UCSD-AML1 (cell line): Measurements from ENCODE around the gene TSKS.

Experiments used
- DNase-seq: peaks from one replicate; lab custom pipeline; 2025; ENCODE audit not compliant: unreplicated experiment; lab: John Stamatoyannopoulos, UW

Gene TSKS, protein sequence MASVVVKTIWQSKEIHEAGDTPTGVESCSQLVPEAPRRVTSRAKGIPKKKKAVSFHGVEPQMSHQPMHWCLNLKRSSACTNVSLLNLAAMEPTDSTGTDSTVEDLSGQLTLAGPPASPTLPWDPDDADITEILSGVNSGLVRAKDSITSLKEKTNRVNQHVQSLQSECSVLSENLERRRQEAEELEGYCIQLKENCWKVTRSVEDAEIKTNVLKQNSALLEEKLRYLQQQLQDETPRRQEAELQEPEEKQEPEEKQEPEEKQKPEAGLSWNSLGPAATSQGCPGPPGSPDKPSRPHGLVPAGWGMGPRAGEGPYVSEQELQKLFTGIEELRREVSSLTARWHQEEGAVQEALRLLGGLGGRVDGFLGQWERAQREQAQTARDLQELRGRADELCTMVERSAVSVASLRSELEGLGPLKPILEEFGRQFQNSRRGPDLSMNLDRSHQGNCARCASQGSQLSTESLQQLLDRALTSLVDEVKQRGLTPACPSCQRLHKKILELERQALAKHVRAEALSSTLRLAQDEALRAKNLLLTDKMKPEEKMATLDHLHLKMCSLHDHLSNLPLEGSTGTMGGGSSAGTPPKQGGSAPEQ

DNA sequence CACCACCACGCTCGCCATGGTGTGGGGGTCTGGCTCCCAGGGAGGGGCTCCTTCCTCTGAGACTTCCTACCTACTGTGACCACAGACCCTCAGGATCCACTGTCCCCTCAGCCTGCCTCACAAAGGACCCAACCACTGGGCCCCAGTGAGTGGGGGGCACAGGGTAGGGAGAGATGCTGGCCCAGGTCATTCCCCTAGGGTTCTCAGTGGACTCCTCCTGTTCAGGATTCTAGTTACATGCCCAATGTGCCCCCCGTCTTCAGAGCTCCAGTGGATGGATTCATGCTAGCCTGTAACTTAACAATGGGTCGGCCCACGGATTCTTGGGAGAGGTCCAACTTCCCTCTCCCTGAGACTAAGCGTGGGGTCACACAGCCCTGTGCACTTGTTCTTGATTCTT, at the start of gene TSKS:
Gene TSKS (minus strand): TSS at position 77 of the 400 bp plus-strand sequence. CDS start 59 bp downstream, at position 18.
- no peak for DNase-seq

DNA sequence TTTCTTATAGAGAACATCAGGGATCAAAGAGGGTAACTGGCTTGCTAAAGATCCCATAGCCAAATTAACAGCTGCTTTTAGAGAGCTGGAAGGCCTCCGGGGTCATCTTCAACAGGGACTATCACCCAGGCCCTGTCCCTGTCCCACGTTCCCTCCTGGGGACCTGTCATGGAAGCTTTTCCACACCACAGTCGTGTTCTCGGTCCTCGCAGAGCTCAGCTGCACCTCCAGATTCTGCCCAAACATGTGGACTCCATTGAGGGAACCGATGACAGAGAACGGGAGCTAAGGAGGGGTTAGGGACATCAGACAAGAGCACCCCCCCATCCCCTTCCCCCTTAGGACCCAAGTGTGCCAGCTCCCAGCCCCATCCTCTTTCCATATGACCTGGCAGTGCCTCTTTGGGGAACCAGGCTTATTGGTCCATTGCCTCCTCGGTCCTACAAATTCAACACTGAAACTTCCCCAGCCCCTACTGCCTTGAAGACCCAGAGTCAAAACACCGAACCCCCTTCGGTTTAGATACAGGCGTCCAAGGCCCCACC, 49.4 kb upstream of the TSKS start:
- DNase-seq, result no peak

DNA sequence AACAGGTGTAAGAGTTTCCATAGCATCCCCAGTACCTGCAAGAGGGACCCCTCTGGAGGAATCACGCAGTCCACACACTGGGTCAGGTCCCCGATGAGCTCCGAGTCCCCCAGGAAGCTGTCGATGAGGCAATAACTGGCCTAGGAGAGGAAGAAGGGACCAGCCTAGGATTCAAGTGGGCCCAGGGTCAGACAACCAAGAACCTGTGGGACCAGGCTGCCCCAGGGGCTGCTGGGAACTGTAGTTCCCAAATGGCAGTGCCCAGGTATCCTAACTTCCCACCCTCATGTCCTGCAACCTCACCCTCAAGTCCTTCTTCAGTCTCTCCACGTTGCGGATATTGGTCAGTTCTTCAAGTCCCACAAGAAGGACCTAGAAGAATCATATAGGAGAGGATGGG, 48.2 kb upstream of the TSKS start:
- DNase-seq, result no peak

DNA sequence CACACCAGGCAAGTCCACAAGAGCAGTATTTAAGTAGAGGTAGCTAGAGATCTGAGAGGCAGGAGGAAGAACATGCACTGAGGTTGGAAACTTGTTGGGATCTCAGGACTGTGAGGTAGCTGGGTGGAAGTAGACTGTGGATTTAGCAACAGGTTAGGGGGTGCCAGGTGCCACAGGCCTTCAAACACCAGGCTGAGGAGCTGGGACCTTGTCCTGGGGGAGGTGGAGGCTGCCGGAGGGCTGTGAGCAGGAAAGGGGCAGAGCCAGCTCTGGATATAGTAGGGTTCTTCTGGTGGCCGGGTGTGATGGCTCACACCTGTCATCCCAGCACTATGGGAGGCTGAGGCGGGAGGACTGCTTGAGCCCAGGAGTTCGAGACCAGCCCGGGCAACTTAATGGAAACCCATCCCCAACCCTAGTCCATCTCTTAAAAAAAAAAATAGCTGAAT, 46.9 kb upstream of the TSKS start:
- no peak for DNase-seq

DNA sequence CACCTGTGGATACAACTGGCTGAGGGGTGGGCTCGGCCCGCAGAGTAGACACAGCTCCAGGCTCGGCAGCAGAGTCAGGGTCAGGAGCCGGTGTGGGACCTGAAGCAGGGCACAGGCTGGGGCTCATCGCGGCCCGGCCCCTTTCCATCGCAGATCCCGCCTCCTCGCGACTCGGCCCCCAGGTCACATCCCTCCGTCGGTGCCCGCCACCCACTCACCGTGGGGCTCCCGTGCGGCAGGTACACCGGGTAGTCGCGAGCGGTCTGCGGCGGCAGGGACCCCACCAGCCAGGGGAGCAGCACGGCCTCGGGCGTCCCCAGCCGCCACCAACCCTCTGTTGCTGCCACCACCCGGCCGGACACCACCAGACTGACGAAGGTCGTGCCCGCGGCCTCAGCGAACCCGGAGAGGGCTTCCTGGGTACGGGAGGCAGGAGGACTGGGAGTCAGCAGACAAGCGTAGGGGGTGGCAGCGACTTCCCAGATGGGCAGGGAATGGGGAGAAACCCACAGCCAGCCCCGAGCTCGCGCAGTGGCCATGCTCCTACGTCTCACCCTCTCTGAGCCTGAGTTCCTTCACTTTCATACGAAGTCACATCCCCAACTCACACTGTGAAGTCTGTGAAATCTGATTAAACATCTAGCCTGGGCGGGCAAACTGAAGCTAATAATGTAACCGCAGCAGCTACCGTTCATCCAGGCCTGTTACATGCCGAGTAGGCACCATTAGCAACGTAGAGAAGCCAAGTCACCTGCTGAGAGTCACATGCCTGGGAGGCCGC, 46.2 kb upstream of the TSKS start:
- DNase-seq, result no peak

DNA sequence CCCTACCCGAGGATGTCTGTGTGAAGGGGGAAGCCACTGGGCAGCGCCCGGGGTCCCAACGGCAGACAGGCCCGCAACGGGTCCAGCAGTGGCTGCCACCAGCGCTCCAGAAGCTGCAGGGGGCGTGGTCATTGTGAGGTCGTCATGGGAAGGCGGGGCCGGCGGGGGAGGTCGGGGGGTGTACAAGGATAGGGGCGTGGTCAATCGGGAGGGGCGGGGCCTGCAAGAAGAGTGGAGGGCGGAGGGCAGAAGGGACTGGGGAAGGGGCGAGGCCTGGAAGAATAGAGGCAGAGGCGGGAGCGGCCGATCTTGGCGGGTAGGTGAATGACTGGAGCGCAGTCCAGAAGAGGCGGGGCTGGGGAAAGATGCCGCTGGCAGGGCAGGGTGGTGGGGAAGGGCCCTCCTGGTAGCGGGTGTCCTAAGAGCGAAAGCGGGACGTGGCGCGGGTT, 45.6 kb upstream of the TSKS start:
- DNase-seq, result no peak

DNA sequence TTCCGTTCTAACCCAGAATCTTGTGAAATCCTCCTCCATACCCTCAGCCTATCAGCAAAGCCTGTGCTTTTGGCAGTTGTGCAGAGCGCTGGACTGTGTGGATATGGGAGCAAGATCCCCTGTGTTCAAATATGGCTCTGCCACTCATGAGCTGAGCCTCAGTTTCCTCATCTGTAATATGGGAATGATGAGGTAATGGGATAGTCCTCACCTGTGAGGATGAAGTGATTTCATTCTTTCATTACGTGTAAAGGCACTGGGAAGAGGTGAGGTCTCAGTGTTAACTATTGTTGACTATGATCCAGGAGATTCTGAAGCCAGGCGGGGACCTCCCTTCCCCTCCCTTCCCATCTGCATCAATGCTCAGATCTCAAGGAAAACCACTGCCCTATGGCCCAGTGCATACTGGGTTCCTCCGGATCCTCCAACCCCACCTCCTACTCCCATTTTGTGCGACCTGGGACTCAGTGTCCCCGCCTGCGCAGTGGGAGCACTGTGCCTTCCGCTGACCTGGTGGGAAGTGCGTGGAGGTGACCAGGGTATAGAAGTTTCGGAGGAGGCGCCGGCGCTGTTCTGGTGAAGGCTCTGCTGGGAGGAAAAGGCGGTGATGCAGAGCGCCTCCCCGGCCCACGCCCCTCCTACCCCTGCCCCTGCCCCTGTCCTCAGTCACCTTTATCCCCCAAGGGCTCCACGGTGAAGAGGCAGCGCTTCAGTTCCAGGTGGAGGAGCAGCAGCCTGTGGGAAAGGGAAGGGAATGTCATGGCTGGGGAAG, 45.0 kb upstream of the TSKS start:
- DNase-seq, result no peak

DNA sequence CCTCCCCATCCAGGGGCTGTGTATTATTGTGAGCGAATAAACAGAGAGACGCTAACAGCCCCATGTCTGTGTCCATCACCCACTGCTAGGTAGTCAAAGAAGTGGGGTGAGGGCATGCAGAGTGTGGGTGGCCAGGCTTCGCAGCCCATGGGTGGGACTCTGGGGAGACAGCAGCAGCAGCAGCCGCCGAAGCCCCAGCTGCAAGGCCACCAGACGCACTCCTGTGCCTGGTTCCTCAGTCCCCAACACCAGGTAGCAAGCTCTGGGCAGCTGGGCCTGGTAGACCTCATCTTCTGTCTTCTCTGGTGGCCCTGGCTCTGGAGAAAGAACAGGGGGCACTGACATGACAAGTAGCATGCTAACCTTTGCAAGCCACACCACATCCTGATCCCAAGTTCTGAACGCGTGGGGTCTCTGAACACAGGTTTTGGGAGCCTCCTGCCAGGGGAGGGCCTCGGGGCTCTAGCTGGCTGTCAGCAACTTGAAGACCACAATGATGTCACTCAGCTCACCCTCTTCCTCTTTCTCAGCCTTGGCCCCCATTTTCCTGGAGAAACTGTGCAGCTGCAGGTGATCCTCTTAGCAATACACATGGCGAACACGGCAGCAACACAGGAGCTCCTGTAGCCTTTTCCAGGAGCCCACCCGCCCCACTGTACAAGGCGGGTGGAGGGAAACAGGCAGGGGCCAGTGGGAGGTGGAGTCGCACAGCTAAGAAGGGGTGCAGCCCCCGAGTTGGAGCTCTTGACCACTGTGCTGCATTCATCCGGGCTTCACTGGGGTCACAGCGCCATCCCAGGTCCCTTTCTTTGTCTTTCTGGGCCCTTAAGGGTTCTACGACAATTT, 44.2 kb upstream of the TSKS start:
- no peak for DNase-seq

DNA sequence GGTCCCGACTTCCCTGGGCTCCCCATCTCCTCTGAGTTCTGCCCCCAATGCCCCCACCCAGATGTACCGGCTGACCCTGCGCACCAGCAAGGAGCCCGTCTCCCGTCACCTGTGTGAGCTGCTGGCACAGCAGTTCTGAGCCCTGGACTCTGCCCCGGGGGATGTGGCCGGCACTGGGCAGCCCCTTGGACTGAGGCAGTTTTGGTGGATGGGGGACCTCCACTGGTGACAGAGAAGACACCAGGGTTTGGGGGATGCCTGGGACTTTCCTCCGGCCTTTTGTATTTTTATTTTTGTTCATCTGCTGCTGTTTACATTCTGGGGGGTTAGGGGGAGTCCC, 43.5 kb upstream of the TSKS start:
- DNase-seq, result no peak

DNA sequence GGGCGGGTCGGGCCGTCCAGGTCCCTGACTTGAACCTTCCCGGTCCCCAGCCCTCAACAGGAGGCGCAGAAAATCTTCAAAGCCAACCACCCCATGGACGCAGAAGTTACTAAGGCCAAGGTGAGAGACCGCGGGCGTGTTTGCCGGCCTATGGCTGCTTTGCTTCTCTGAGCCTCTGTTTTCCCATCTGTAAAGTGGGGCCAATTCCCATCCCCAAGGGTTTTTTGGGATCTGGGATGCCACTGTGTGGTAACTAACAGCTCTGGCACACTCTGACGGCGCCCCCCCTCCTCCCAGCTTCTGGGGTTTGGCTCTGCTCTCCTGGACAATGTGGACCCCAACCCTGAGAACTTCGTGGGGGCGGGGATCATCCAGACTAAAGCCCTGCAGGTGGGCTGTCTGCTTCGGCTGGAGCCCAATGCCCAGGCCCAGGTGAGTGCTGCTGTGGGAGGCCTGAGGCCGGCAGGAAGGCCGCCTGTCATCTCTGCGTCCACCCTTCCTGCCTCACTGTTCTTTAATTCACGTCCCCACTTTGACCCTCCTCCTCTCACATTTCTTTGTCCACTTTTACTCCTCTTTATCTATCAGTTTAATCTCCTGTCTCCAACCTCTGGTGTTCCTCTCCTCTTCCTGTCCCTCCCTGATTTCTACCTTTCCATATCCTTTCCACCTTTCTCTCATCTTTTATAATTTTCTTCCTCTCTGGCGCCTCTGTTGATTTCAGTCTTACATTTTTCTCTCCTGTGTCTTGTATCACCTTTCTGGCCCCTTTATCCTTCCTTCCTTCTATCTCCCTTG, 42.9 kb upstream of the TSKS start:
- DNase-seq, result no peak

DNA sequence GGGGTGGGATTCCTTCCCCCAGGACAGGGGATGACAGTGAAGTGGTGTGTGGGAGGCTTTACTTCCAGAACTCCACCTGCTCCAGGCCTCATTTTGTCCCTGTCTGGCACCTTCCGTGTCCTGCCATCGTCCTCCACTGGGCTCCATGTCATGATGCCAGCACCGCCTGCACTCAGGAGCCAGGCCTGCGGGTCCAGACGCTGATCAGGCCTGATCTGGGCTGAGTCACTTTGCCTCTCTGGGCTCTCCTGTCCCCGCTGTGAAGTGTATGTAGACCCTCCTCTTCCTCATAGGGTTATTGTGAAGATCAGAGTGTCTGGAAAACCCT, 40.4 kb upstream of the TSKS start:
- no peak for DNase-seq

DNA sequence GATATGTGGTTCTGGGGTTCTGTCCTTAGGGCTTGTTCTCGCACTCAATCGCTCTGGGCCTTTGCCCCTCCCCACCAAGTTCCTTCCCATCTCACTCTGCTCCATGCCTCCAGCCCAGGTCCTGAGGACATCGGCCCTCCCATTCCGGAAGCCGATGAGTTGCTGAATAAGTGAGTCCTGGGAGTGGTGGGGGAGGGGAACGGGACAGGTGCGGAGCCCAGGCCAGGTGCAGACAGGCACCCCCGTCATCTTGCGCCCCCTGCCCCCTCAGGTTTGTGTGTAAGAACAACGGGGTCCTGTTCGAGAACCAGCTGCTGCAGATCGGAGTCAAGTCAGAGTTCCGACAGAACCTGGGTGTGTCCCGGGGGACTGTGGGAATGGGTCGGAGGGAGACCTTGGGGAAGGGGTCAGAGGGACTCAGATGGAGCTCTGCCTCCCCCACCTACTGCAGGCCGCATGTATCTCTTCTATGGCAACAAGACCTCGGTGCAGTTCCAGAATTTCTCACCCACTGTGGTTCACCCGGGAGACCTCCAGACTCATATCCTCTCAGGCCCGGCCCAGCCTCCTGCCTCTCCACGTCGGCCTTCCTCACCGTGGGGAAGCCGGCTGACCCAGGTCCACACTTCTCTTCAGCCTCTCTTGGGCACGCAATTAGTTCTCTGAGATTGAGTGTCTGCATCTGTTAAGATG, 39.9 kb upstream of the TSKS start:
- no peak for DNase-seq

DNA sequence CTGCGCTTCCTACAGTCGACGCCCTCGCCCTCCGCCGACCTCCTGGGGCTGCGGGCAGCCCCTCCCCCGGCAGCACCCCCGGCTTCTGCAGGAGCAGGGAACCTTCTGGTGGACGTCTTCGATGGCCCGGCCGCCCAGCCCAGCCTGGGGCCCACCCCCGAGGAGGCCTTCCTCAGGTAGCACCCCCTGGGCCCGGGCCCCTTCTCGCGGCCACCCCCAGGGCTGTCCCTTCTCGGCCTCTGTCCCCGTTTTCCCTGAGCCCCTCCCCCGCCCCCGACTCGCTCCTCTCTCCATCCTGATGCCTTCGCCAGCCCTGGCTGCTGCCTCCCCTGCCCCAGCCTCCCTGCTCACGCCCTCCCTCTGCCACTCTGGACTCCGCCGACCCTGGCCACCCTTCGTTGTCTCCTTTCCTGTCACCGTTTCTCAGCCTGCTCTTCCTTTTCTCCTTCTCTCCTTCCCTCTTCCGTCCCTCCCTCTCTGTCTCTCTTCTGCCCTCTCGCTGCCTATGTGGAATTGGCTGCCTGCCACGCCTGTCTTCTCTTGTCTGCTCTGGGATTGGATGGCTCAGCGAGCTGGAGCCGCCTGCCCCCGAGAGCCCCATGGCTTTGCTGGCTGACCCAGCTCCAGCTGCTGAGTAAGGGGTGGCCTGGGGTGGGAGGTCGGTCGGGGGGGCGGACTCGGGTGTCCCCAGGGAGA, 39.0 kb upstream of the TSKS start:
- DNase-seq, result no peak

DNA sequence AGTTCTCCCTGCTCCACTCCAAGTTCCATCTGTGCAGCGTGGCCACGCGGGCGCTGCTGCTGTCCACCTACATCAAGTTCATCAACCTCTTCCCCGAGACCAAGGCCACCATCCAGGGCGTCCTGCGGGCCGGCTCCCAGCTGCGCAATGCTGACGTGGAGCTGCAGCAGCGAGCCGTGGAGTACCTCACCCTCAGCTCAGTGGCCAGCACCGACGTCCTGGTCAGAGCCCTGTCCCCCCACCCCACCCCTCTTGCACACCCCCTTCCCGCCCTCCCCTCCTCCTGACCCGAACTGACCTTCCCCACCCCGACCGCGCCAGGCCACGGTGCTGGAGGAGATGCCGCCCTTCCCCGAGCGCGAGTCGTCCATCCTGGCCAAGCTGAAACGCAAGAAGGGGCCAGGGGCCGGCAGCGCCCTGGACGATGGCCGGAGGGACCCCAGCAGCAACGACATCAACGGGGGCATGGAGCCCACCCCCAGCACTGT, 38.3 kb upstream of the TSKS start:
- no peak for DNase-seq

DNA sequence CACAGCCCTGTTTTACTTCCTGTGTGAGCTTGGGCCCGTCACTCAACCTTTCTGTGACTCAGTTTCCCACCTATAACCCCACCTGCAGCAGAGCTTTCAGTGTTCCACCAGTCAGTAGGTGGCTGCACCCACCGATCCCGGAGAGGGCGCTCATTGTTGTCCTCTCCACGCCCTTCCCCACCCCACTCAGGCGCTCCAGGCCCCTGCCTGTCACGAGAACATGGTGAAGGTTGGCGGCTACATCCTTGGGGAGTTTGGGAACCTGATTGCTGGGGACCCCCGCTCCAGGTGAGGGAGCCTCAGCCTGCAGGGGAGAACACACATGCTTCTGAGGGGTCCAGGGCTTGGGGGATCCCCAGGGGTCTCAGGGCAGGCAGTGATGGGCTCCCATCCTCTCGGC, 37.7 kb upstream of the TSKS start:
- no peak for DNase-seq

DNA sequence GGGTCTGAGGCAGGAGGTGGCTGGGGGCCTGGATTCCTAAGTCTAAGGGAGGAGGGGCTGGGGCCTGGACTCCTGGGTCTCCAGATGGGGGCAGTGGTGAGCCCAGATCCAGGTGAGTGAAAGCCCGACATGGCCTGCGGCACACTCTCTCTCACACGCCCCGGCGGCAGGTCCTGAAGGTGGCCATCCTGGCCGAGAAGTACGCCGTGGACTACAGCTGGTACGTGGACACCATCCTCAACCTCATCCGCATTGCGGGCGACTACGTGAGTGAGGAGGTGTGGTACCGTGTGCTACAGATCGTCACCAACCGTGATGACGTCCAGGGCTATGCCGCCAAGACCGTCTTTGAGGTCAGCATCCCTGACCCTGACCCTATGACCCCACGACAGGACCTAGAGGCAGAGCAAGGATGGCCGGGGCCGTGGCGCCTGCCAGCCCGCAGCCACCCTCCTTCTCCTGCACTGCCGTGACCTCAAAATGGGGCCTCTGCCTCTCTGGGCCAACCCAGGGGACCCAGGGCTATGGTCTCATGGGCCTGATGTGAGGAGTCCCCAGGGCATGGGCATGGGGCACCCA, 36.8 kb upstream of the TSKS start:
- no peak for DNase-seq

DNA sequence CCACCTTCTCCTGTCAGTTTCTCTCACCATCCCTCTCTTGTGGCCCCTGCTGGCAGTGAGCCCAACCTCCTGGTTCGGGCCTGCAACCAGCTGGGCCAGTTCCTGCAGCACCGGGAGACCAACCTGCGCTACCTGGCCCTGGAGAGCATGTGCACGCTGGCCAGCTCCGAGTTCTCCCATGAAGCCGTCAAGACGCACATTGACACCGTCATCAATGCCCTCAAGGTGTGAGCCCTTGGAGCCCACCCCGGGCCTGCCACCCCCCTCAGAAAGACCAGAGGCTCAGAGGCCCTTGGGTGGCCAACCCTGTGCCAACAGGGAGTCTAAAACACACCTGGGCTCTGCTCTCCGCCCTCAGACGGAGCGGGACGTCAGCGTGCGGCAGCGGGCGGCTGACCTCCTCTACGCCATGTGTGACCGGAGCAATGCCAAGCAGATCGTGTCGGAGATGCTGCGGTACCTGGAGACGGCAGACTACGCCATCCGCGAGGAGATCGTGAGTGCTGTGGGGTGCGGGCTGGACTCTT, 36.2 kb upstream of the TSKS start:
- DNase-seq, result no peak
